Mucosa of gallbladder (tissue), 1 donor: ENCODE measurements around the gene PARL. TPM values are rescaled to one million over a fixed set of nuclear protein-coding genes. Genes with fewer than 3 reads are reported as not detected.

ENCODE experiments used
- DNase-seq: peaks from one replicate; pipeline ENCODE4 v3.0.0-alpha.2; 2020; ENCODE audit warnings: low spot score
- total RNA-seq: library from RNA; stranded (reverse); gene quantifications from one replicate; pipeline ENCODE4 v1.2.1, GENCODE V29; 2021
- donor health status: DM: no; HTN: no; CAD: no.

PARL gene
- total RNA-seq, 1 donor from 2014 or later, result 33.6 TPM

- no peak for DNase-seq
Measured at GRCh38 chr3:183854318-183855035, 30.2 kb downstream of the PARL start.

- DNase-seq, result no peak
Measured at GRCh38 chr3:183845608-183846288, 38.9 kb downstream of the PARL start.

- no peak for DNase-seq
Measured at GRCh38 chr3:183845090-183845489, 39.6 kb downstream of the PARL start.

GRCh38 chr3:183844606-183845005, 40.1 kb downstream of the PARL start:
- no peak for DNase-seq

GRCh38 chr3:183839751-183840150, 44.9 kb downstream of the PARL start:
- no peak for DNase-seq

- DNase-seq, result no peak
Measured at GRCh38 chr3:183837894-183838293, 46.8 kb downstream of the PARL start.

GRCh38 chr3:183837390-183837789, 47.3 kb downstream of the PARL start:
- DNase-seq, result no peak

DNA sequence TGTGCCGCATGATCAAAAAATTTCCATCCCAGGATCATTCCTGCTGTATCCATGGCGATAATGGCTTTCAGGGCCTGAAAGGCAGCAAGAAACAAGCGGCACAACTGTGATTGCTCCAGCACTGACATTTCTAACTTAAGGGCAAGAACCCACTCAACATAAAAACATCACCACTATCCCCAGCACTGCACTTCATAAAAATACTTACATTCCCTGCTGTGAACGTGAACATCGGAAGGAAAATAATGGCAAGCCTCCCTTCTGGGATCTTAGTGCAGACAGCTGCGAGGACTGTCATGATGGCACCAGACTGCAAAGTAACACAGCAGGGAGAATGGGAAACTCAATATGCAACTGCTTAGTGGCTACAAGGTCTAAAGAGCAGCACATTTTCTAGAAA, 51.2 kb downstream of the PARL start:
- DNase-seq, result no peak

DNA sequence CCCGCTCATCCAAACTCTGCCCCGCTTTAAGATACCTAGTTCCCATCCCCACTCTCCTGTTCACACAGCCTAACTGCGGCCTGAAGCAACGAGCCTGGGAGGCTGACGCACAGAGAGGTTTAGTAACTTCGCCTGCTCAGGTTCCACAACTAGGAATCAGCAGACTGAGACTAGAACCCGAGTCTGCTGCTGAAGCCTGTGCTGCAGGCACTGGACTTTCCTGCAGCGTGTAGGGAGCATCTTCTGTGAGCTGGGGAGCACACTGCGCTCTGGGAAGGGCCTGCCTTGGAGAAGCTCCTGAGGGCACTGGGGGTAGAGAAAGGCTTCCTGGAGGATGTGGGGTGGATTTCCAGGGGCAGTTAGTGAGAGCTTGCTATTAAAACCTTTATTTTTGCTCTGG, 54.5 kb downstream of the PARL start:
- no peak for DNase-seq

DNA sequence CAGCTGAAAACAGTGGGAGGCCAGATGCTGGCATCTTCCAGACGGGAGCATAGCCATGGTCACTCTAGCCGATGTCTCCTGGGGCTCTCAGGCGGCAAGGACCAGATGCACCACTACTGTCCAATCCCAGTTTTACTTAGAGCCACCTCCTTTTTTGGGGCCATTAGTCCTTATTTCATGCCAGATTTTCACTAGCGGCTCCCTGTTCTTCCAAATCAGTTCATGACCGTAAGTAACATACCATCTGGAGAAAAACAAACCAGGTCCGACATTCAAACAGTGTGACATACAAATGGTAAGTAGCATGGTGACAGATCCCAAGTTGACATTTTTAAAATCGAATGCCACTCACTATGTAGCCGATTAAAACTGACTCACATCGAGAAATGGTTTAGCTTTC, 55.2 kb downstream of the PARL start:
- no peak for DNase-seq

GRCh38 chr3:183828538-183828870, 56.2 kb downstream of the PARL start:
- DNase-seq, result no peak

DNA sequence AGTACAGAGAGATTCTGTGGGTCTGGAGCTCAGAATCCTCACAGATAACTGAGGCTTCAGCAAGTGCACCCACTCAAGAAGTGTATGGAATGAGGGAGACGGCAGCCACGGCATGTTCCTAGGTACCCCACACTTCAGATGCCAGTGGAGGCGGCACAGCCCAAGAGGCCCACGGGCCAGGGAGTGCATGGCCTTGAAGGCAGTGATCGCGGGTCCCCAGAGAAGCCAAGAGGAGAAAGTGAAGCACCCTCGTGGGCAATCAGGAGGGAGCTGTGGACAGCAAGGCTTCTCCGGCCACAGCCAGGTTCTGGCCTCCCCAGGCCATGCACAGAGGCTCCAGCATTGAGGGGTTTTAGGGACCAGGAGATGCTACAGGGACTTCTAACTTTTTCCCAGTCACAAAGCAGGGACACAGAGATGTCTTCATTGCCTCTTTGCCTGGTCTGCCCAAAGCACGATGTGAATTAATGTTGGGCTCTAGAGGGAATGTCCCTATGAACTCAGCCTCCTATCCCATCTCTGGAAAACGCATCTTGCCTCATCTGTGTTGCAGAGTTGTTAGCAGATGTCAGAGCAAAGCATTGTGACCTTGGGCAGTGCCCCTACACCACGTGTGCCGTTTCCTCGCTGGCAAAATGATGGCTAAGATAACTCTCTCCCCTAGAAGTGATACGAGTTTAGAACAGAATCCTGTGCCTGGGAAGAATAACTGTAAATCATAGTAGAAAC, 56.7 kb downstream of the PARL start:
- DNase-seq, result no peak

GRCh38 chr3:183826448-183827250, 58.0 kb downstream of the PARL start:
- no peak for DNase-seq

GRCh38 chr3:183825456-183826161, 59.1 kb downstream of the PARL start, which contains the start of gene MAP6D1:
Gene MAP6D1, minus strand, starts transcription at chr3:183825577. Its CDS starts 30 bp downstream, at chr3:183825547.
- DNase-seq, result peak; percentile 21

- no peak for DNase-seq
Measured at GRCh38 chr3:183824761-183825455, 59.8 kb downstream of the PARL start.

DNA sequence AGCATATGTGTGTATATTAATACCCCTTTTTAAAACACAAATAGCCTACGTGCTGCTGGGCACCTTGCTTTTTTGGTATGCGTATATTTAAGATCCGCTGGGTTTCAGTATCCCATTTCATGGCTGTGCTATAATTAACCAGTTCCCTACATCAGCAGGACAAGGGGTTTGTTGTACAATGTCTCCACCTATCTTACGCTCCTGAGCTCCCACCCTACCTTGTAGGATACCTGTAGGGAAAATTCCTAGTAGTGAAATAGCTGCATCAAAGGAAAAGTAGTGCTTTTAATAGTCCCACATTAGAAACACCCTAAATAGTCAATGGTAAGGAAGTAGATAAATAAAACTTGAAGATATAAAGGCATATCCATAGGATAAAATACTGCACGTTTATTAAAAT, 60.7 kb downstream of the PARL start:
- no peak for DNase-seq

DNA sequence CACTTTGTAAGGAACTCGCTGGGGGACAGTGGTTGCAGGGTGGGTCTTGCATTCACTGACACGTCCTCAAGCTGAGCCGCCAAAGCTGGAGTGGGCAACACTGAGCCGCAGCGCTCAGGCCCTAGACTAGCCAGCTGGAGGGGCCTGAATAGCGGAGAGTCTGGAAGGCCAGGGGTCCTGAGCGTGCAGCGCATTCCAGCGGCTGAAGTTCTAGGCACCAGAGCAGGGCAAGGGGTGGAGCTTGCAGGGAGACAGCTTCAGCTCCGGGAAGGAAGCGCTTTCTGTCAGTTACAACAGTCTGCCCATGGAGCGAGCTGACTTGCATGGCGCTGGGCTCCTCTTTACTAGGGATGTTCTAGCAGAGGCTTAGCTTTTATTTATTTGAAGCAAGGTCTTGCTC, 62.0 kb downstream of the PARL start:
- no peak for DNase-seq

GRCh38 chr3:183819831-183820230, 64.8 kb downstream of the PARL start:
- DNase-seq, result no peak

DNA sequence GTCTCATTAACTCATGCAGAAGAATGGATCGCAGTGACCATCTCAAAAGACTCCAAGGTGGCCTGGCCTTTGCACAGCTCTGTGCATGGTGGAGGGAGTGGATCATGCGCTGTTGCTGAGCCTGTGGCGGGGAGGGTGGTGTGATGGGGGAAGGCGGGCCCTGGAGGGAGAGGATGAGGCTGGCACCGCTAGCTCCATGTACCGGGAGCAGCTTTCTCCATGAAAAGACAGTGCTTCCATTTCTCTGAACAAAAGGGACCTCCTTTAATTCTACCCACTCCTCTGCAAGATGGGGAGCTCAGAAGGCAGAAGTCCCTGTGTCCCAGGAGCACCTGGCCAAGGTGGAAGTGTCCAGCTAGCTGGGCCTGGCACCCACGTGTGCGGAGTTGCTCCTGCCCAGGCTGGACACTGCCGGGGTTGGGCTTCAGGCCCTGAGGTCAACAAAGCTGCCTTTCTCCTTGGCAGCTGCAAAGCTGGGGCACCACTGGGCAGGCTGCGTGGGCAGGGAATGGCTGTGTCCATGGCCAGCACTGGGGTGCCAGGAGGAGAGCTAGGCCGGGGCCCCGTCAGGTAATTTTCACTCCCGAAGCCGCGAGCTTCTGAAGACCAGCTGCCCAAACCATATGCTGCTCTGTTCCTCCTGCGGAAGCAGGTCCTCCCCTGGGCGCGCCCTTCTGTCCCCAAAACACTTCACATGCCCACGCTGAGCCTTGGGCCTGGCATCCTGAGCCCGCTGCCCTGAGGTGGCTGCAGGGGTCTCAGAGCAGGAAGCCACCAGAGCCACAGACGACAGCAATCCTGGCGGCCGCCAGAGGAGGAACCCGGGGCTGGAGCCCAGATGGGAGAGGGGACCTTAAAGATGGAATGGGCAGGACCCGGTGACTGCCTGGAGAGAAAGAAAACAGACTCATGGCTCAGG, 65.7 kb downstream of the PARL start:
- no peak for DNase-seq
